Pulmonary artery endothelial cell (primary cell): ENCODE measurements around the gene F2RL2. TPM values are rescaled to one million over a fixed set of nuclear protein-coding genes. Genes with fewer than 3 reads are reported as not detected.
A peak's percentile ranks its signal among the peaks of the same experiment; 100 is the strongest.
"Not testable (repeated sequence)": the region's sequence is repeated elsewhere in the genome, so short reads cannot be mapped to it uniquely, and the experiment has no call there.

Source experiments
- DNase-seq: peaks from one replicate; pipeline ENCODE4 v3.0.0-alpha.2; 2011; ENCODE audit warnings: low read depth, low spot score
- total RNA-seq: library from RNA; depleted of rRNA; stranded (reverse); fragments of >200 nt; gene quantifications from 2 replicates; pipeline ENCODE4 v1.2.3, GENCODE V29; 2014

The F2RL2 gene
- total RNA-seq, 1 donor from 2014 or later, result 0.66 TPM

GRCh38 chr5:76622076-76622475, 1.1 kb downstream of the F2RL2 start:
- DNase-seq, result no peak

DNA sequence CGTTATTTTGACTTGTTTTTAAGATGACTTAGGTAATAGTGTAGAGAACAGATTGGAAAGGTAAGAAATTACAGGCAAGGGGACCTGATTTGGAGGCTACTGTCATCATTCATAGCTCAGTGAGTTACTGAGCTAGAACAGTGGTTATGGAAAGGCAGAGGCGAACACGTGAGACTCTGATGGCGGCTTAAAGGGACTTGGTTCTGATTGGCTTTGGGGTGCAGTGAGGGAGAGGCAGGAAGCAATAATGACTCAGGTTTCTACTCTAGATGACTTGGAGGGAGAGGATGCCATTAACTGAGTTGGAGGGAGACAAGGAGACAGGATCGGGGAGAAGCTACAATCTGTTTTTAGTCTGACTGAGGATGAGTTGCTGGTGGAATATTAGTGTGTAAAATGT, 3.0 kb downstream of the F2RL2 start:
- DNase-seq, result no peak

GRCh38 chr5:76617675-76618074, 5.5 kb downstream of the F2RL2 start:
- DNase-seq, result no peak

- DNase-seq, result no peak
Observed at GRCh38 chr5:76617229-76617628, 6.0 kb downstream of the F2RL2 start.

GRCh38 chr5:76616206-76616605, 7.0 kb downstream of the F2RL2 start:
- DNase-seq, result no peak

- no peak for DNase-seq
Observed at GRCh38 chr5:76615759-76616158, 7.4 kb downstream of the F2RL2 start.

DNA sequence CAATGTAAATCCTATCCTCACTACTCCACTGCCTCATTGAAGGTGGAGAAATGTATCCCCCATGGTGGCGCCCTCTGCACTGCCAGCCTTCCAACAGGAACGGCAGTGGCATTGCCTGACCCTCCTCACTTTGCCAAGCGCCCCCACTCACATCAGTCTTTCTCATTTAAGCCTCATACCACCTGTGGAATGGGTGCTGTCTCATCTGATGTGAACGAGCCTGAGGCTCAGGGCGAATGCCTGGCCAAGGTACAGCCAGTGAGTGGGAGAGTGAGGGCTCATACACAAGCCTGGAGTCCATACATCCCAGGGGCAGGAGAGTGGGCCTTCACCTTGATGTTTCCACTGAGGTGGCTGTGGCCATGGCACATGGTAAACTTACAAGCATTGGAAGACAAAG, 10.3 kb downstream of the F2RL2 start:
- DNase-seq, result no peak

DNA sequence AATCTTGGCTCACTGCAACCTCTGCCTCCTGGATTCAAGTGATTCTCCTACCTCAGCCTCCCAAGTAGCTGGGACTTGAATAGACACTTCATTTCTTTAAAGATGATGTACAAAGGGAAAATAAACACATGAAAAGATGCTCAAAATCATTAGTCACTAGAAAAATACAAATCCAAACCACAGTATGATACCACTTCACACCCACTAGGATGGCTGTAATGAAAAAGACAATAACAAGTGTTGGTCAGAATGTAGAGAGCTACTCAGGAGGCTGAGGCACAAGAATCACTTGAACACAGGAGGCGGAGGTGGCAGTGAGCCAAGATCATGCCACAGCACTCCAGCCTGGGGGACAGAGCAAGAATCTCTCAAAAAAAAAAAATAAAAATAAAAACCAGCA, 13.0 kb downstream of the F2RL2 start:
- no peak for DNase-seq

DNA sequence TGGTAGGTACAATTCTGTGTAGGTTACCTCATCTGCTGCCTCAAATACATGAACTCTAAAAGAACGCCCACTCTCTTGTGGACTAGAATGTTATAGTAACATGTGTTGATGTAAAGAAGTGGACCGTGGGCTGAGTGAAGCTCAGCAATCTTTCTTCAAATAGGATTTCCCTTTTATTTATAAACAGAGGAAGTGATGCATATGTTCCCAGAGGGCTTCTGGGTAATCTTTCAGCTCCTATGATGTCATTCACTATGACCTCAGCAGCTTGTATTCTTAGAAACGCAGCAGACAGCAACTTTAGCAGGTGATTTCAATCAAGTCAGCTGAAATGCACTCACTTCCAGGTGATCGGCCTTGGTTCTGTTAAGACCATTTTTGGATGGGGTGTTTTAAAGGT, 14.4 kb downstream of the F2RL2 start:
- DNase-seq, result peak; percentile 26

- DNase-seq, result no peak
Observed at GRCh38 chr5:76607353-76607871, 15.8 kb downstream of the F2RL2 start.

DNA sequence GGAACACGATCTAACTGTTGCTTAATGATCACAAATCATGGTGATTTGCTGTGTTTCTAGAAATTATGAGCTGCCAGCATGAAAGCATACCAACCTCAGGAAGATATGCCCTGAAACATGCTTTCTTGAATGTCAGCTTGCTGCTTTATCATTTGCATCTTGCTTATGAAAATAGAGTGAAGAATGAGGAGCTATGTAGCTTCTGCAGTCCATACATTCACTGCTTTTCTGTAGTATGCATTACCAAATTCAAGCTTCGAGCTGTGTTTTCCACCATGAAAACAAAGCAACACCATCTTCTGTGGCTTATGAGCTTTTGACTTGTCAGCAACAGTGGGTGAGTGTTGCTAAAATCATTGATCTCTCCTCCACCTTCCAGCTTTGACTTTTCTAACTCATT, 16.5 kb downstream of the F2RL2 start:
- DNase-seq, result no peak

DNA sequence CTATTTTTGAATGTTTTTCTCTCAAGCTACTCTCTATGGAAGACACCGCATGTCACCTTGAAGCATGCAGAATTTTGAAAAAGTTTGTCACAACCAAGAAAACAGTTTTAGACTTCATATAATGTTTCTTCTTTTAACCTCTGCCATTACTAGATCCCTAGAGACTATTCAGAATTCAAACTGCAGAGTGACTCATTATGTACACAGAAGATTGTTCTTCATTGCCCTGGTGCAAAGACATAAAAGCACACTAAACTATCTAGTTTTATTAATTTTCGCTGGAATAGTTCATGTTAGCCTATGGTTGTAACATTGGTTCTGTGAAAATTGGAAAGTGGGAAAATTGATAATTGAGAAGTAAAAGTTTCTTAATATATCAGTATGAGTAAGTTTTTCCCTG, 18.4 kb downstream of the F2RL2 start:
- no peak for DNase-seq

DNA sequence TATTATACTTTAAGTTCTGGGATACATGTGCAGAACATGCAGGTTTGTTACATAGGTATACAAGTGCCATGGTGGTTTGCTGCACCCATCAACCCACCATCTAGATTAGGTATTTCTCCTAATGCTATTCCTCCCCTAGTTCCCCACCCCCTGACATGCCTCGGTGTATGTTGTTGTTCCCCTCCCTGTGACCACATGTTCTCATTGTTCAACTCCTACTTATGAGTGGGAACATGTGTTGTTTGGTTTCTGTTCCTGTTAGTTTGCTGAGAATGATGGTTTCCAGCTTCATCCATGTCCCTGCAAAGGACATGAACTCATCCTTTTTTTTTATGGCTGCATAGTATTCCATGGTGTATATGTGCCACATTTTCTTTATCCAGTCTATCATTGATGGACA, 19.2 kb downstream of the F2RL2 start:
- DNase-seq, result not testable (repeated sequence)

GRCh38 chr5:76602094-76602726, 21.0 kb downstream of the F2RL2 start:
- no peak for DNase-seq

DNA sequence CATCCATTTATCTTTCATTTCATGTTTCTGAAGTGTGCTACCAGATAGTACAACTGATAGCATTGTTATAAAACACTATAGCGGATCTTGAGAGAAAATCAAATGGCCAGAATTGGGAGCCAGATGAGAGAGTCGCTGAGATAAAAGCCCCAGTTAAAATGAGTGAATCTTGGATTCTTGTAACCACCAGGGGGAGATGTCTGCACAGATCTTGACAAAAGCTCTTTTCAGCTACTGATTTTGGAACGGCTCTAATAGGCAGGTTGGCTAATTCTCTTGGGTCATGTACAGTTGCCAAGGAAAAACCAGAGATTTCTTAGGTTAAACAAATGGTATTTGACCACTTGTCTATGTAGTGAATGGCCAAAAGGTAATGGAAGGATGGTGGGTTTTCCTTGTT, 21.7 kb downstream of the F2RL2 start:
- DNase-seq, result peak; percentile 37

DNA sequence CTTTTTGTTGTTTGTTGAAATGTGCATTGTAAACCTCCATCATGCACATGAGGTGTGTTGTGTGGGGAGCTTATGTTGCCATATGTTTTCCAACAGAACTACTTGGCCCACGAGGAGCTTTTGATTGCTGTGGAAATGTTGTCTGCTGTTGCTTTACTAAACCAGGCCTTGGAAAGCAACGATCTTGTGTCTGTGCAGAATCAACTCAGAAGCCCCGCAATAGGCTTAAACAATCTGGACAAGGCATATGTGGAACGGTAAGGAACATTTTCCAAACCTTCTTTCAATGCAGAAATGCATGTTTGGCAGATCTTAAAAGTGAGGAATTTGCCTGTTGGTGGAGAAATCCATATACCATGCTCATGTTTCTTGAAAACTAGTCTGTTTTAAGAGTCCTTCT, 22.5 kb downstream of the F2RL2 start:
- DNase-seq, result no peak

GRCh38 chr5:76598531-76598930, 24.7 kb downstream of the F2RL2 start:
- DNase-seq, result no peak

DNA sequence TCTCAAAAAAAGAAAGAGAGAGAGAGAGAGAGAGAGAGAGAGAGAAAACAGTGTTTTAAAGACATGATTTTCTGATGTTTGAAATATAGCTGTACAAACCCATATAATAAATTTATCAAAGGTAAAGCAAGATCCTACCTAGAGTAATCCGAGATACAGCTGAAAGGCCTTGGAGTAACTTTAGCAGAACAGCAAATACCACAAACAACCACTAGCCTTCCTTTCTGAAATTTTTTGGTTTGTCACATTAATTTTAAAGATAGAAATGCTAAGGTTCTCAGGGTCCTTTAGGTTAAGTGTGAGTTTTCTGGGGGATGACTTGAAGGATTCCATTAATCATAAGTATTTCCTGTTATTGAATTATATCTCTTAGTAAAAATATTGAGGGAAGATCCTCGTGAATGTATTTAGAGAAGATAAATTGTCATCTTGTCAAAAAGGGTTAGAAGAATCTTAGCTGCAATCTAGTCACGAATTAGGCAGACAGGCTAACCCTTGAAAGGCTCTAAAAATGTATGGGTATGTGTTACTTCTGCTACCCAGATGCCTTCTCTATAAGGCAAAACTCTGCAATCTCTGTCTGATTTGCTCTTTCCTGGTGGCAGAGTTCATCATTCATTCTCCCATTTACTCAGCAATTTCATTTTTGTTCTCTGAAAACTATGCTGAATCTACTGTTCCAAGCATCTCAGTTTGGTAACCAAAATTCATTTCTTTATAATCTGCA, 27.3 kb downstream of the F2RL2 start:
- DNase-seq, result no peak

- no peak for DNase-seq
Observed at GRCh38 chr5:76594107-76594506, 29.1 kb downstream of the F2RL2 start.

DNA sequence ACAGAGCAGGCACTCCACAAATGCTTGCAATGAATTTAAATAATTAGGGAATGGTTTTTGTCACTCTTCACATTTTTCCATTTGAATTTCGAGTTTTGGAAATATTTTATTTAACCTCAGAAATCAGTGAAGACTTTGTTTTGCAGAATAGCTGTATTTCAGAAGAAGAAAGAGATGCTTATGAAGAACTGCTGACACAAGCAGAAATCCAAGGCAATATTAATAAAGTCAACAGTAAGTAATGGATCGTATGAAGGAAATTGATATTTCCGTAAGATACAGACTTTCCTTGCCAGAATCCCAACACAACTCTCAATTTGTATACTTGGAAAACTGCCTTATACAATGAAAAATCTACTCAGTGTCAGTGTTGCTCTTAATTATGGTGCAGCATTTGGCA, 30.5 kb downstream of the F2RL2 start:
- no peak for DNase-seq

GRCh38 chr5:76591366-76591765, 31.8 kb downstream of the F2RL2 start:
- DNase-seq, result no peak

- no peak for DNase-seq
Observed at GRCh38 chr5:76590027-76590426, 33.2 kb downstream of the F2RL2 start.

DNA sequence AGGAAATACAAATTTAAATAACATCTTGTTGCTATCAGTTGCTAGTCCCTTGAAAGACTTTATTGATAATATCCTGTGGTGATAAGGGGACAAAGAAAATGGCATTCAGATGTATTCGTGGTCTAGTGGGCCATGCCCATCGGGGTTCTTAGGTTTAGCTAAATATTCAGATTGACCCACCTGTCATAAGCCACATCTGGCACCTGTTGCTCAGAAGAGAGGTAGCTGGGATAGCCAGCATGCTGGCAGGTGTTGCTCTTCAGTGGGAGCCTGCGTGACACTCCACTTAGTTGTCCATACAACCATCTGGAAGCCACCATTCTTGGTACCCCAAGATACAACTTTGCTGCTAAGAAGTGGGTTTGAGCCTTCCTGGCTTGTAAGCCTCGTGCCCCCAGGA, 36.7 kb downstream of the F2RL2 start:
- no peak for DNase-seq
